ENCODE results near the gene CSTF3.

CSTF3 gene

GRCh38 chr11:33068611-33069340 lies 92.5 kb downstream of the CSTF3 start:
- H3K36me3 ChIP-seq (ENCODE audit: insufficient read depth, low read length) = peaks cover 69% of the 10 kb centered on the region
- H3K27ac ChIP-seq (ENCODE audit: low read depth, low read length) = no peak overlapping the region
- H3K4me1 ChIP-seq (ENCODE audit: insufficient read depth, low read length) = peaks cover 16% of the 10 kb centered on the region
- H3K4me3 ChIP-seq (ENCODE audit: low read depth in 1 of 2, low read length in 2 of 2) = no peak overlapping the region
- no peaks in the 10 kb centered on the region for H3K27me3 ChIP-seq (ENCODE audit: control insufficient read depth in 1 of 2, insufficient read depth in 2 of 2, low read length in 2 of 2)
- H3K9ac ChIP-seq (ENCODE audit: low read length) = no peak overlapping the region
- no peaks in the 10 kb centered on the region for H3K9me3 ChIP-seq (ENCODE audit: low read length)

- H3K27ac ChIP-seq (ENCODE audit: low read depth, low read length) = no peak overlapping the region
- peaks cover 63% of the 10 kb centered on the region for H3K36me3 ChIP-seq (ENCODE audit: insufficient read depth, low read length)
- H3K9ac ChIP-seq (ENCODE audit: low read length) = no peak overlapping the region
- H3K4me1 ChIP-seq (ENCODE audit: insufficient read depth, low read length) = peaks cover 30% of the 10 kb centered on the region
- no peaks in the 10 kb centered on the region for H3K27me3 ChIP-seq (ENCODE audit: control insufficient read depth in 1 of 2, insufficient read depth in 2 of 2, low read length in 2 of 2)
- no peak overlapping the region for H3K4me3 ChIP-seq (ENCODE audit: low read depth in 1 of 2, low read length in 2 of 2)
- H3K9me3 ChIP-seq (ENCODE audit: low read length) = no peaks in the 10 kb centered on the region
Observed at GRCh38 chr11:33067294-33067693, 94.0 kb downstream of the CSTF3 start.

- H3K4me1 ChIP-seq (ENCODE audit: insufficient read depth, low read length) = peaks cover 41% of the 10 kb centered on the region
- peaks cover 49% of the 10 kb centered on the region for H3K36me3 ChIP-seq (ENCODE audit: insufficient read depth, low read length)
- no peak overlapping the region for H3K9ac ChIP-seq (ENCODE audit: low read length)
- no peaks in the 10 kb centered on the region for H3K9me3 ChIP-seq (ENCODE audit: low read length)
- no peaks in the 10 kb centered on the region for H3K27me3 ChIP-seq (ENCODE audit: control insufficient read depth in 1 of 2, insufficient read depth in 2 of 2, low read length in 2 of 2)
- H3K4me3 ChIP-seq (ENCODE audit: low read depth in 1 of 2, low read length in 2 of 2) = no peak overlapping the region
- no peak overlapping the region for H3K27ac ChIP-seq (ENCODE audit: low read depth, low read length)
Observed at GRCh38 chr11:33065445-33066178, 95.7 kb downstream of the CSTF3 start.

GRCh38 chr11:33064866-33065265 lies 96.4 kb downstream of the CSTF3 start:
- Histone ChIP-seq H3K9ac (ENCODE audit: low read length) (no peak overlapping the region), H3K27ac (ENCODE audit: low read depth, low read length) (no peak overlapping the region), H3K4me3 (ENCODE audit: low read depth in 1 of 2, low read length in 2 of 2) (no peak overlapping the region), H3K4me1 (ENCODE audit: insufficient read depth, low read length) (peaks cover 42% of the 10 kb centered on the region), H3K27me3 (ENCODE audit: control insufficient read depth in 1 of 2, insufficient read depth in 2 of 2, low read length in 2 of 2) (no peaks in the 10 kb centered on the region), H3K36me3 (ENCODE audit: insufficient read depth, low read length) (peaks cover 52% of the 10 kb centered on the region), H3K9me3 (ENCODE audit: low read length) (no peaks in the 10 kb centered on the region)

DNA sequence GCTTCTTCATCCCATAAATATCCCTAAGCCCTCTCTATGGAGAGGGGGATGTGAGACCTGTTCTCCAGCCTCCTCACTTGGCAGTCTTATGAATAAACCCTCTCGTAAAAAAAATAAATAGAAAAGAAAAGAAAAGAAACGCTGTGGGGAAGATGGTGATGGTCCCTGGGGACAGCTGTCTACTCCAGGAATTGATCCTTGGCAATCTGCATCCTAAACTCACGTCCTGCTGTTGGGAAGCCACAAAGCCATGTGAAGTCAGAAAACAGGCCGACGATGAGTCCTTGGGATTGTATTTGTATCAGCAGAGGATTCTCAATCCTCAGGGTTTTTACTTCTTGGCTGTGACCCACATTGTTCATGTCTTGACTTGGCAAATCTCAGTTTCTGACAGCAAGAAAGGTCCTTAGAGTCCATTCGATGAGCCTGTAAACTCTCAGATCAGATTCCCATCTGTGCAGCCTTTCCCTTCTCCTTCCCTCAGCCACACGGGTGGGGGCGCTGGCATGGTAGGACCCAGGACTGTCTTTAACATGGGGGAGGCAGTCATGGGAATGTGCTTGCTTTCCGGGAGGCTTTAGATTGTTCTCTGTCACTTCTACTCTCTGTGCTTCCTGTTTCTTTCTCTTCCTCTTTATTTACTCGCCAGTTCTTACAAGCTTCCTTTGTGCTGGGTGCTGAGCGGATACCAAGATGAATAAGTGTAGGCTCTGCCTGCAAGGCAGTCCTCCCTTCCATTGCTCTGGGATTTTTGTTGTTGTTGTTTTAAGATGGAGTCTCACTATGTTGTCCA lies 97.1 kb downstream of the CSTF3 start:
- Histone ChIP-seq H3K9ac (ENCODE audit: low read length) (no peak overlapping the region), H3K36me3 (ENCODE audit: insufficient read depth, low read length) (peaks cover 48% of the 10 kb centered on the region), H3K27ac (ENCODE audit: low read depth, low read length) (peak overlapping the region; percentile 39), H3K4me1 (ENCODE audit: insufficient read depth, low read length) (peaks cover 47% of the 10 kb centered on the region), H3K4me3 (ENCODE audit: low read depth in 1 of 2, low read length in 2 of 2) (no peak overlapping the region), H3K27me3 (ENCODE audit: control insufficient read depth in 1 of 2, insufficient read depth in 2 of 2, low read length in 2 of 2) (no peaks in the 10 kb centered on the region), H3K9me3 (ENCODE audit: low read length) (no peaks in the 10 kb centered on the region)

DNA sequence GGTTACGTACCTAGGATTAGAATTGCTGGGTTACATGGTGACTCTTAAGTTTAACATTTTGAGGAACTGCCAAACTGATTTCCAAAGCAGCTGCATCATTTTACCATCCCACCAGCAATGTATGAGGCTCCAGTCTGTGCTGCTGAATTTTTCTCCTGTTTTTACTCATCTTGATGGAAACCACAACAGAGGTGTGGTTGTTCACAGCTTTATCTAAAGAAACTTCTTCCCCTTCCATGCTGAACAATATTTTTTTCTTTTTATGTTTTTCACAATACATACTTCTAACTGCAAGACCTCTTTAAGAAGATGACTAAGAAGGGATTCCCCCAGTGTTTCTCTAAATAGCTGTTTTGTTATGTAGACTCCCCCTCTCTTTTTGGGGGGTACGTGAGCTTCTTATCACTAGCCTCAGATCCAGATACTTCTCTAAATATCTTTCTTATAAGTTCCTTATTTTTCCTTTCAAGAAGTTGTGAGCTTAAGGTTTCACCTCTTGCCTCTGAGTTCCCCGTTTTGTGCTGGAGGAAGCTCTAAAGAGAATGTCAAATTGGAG lies 97.9 kb downstream of the CSTF3 start:
- Histone ChIP-seq H3K9me3 (ENCODE audit: low read length) (no peaks in the 10 kb centered on the region), H3K27me3 (ENCODE audit: control insufficient read depth in 1 of 2, insufficient read depth in 2 of 2, low read length in 2 of 2) (no peaks in the 10 kb centered on the region), H3K4me1 (ENCODE audit: insufficient read depth, low read length) (peaks cover 52% of the 10 kb centered on the region), H3K36me3 (ENCODE audit: insufficient read depth, low read length) (peaks cover 47% of the 10 kb centered on the region), H3K27ac (ENCODE audit: low read depth, low read length) (peak overlapping the region; percentile 55), H3K9ac (ENCODE audit: low read length) (no peak overlapping the region), H3K4me3 (ENCODE audit: low read depth in 1 of 2, low read length in 2 of 2) (no peak overlapping the region)

- Histone ChIP-seq H3K27me3 (ENCODE audit: control insufficient read depth in 1 of 2, insufficient read depth in 2 of 2, low read length in 2 of 2) (no peaks in the 10 kb centered on the region), H3K36me3 (ENCODE audit: insufficient read depth, low read length) (peaks cover 46% of the 10 kb centered on the region), H3K9ac (ENCODE audit: low read length) (no peak overlapping the region)
Observed at GRCh38 chr11:33062137-33062536, 99.1 kb downstream of the CSTF3 start.

DNA sequence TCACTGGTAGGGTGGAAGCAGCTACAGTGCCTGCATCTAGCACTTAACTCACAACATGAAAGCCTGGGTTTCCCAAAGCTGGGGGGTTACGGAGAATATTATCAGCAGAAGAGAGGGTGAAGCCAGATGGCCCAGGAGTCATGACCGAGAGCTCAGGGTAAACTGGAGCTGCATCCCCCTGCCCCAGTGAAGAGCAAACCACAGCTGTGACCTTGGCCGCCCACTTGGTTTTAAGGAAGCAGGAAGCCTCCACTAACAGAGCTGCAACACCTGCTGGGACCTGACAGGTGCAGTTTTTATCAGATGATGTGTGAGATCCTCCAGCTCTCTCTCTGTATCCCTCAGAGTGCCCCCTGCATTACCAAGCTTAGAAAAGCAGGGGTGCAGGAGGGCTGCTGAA lies 101.0 kb downstream of the CSTF3 start:
- H3K4me3 ChIP-seq (ENCODE audit: low read depth in 1 of 2, low read length in 2 of 2) = no peak overlapping the region
- H3K36me3 ChIP-seq (ENCODE audit: insufficient read depth, low read length) = peaks cover 31% of the 10 kb centered on the region
- peak overlapping the region; percentile 10 for H3K27ac ChIP-seq (ENCODE audit: low read depth, low read length)

More at GRCh38 chr11:33062137-33062536, 99.1 kb downstream of the CSTF3 start:
- Histone ChIP-seq H3K9me3 (ENCODE audit: low read length) (no peaks in the 10 kb centered on the region), H3K4me3 (ENCODE audit: low read depth in 1 of 2, low read length in 2 of 2) (no peak overlapping the region), H3K4me1 (ENCODE audit: insufficient read depth, low read length) (peaks cover 52% of the 10 kb centered on the region), H3K27ac (ENCODE audit: low read depth, low read length) (peak overlapping the region; percentile 62)

DNA sequence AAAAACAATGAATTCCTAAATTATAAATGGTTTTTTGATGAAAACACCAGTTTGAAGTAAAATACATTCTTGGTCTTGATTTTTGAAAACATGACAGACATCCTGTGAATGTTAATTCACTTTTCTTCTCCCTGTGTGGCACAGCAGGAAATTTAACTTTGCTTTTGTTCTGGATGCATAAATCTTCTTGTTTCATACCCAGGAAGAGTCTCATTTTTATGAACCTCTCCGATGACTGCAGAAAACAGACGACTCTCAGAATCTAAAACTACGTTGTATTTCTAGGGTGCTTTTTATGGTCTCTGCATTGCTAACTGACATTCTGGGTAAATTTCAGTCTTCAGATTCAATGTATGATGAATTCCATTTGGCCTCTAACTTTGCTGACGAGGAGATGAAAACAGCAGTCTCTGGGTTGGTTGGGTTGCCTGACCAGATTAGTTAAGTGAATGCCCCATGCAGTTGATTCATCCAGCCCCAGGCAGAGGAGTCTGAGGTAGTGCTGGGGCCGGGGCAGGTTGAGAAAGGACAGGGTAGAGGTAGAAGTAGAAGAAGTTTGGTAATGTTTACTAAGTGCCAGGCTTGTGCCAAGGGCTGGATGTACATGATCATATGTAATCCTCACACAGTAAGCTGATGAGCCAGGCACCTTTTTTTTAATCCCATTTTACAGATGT lies 101.8 kb downstream of the CSTF3 start:
- peaks cover 31% of the 10 kb centered on the region for H3K36me3 ChIP-seq (ENCODE audit: insufficient read depth, low read length)
- H3K27me3 ChIP-seq (ENCODE audit: control insufficient read depth in 1 of 2, insufficient read depth in 2 of 2, low read length in 2 of 2) = no peaks in the 10 kb centered on the region
- H3K9me3 ChIP-seq (ENCODE audit: low read length) = no peaks in the 10 kb centered on the region
- no peak overlapping the region for H3K27ac ChIP-seq (ENCODE audit: low read depth, low read length)
- H3K4me3 ChIP-seq (ENCODE audit: low read depth in 1 of 2, low read length in 2 of 2) = no peak overlapping the region
- no peak overlapping the region for H3K9ac ChIP-seq (ENCODE audit: low read length)
- peaks cover 43% of the 10 kb centered on the region for H3K4me1 ChIP-seq (ENCODE audit: insufficient read depth, low read length)

More for the DNA sequence above, 101.0 kb downstream of the CSTF3 start:
- H3K9ac ChIP-seq (ENCODE audit: low read length) = no peak overlapping the region
- H3K27me3 ChIP-seq (ENCODE audit: control insufficient read depth in 1 of 2, insufficient read depth in 2 of 2, low read length in 2 of 2) = no peaks in the 10 kb centered on the region
- peaks cover 48% of the 10 kb centered on the region for H3K4me1 ChIP-seq (ENCODE audit: insufficient read depth, low read length)
- H3K9me3 ChIP-seq (ENCODE audit: low read length) = no peaks in the 10 kb centered on the region

GRCh38 chr11:33057284-33057683 lies 104.0 kb downstream of the CSTF3 start:
- peaks cover 22% of the 10 kb centered on the region for H3K36me3 ChIP-seq (ENCODE audit: insufficient read depth, low read length)

More at GRCh38 chr11:33057284-33057683, 104.0 kb downstream of the CSTF3 start:
- Histone ChIP-seq H3K27ac (ENCODE audit: low read depth, low read length) (no peak overlapping the region), H3K9ac (ENCODE audit: low read length) (no peak overlapping the region), H3K4me1 (ENCODE audit: insufficient read depth, low read length) (peaks cover 22% of the 10 kb centered on the region), H3K27me3 (ENCODE audit: control insufficient read depth in 1 of 2, insufficient read depth in 2 of 2, low read length in 2 of 2) (no peaks in the 10 kb centered on the region), H3K4me3 (ENCODE audit: low read depth in 1 of 2, low read length in 2 of 2) (no peak overlapping the region), H3K9me3 (ENCODE audit: low read length) (no peaks in the 10 kb centered on the region)

Data from muscle layer of colon (tissue), 2 donors.